GM23248 (cell line): Measurements from ENCODE around the gene JUN. TPM values are rescaled to one million over a fixed set of nuclear protein-coding genes. Genes with fewer than 3 reads are reported as not detected.
A peak's percentile ranks its signal among the peaks of the same experiment; 100 is the strongest.

ENCODE experiments used
- DNase-seq: peaks from one replicate; pipeline ENCODE4 v3.0.0-alpha.2; 2015
- H2AFZ ChIP-seq: fragments of 200-600 bp; sonication (generic); 2 replicates; pipeline ENCODE4 v1.6.1; 2016; ENCODE audit warnings: antibody characterized with exemption
- H3F3A ChIP-seq: fragments of 200-600 bp; sonication (generic); 2 replicates; pipeline ENCODE4 v1.6.1; 2016; ENCODE audit warnings: mild to moderate bottlenecking, antibody characterized with exemption, mixed run types; ENCODE audit not compliant: insufficient read depth
- H3K27ac ChIP-seq: fragments of 200-600 bp; sonication (generic); 2 replicates; pipeline ENCODE4 v1.5.1; 2016; ENCODE audit warnings: mild to moderate bottlenecking
- H3K27me3 ChIP-seq: fragments of 200-600 bp; sonication (generic); replicated peaks from 2 replicates; pipeline ENCODE4 v1.6.1; 2016; ENCODE audit warnings: mild to moderate bottlenecking; ENCODE audit not compliant: insufficient read depth
- H3K36me3 ChIP-seq: fragments of 200-600 bp; sonication (generic); 2 replicates; pipeline ENCODE4 v1.6.1; 2016; ENCODE audit warnings: low read depth, mild to moderate bottlenecking
- H3K4me1 ChIP-seq: fragments of 200-600 bp; sonication (generic); 2 replicates; pipeline ENCODE4 v1.6.1; 2016; ENCODE audit warnings: mild to moderate bottlenecking; ENCODE audit not compliant: insufficient read depth
- H3K4me2 ChIP-seq: fragments of 200-600 bp; sonication (generic); one replicate; pipeline ENCODE4 v1.6.1; 2016; ENCODE audit warnings: mild to moderate bottlenecking; ENCODE audit not compliant: unreplicated experiment
- H3K4me3 ChIP-seq: fragments of 200-600 bp; sonication (generic); 2 replicates; pipeline ENCODE4 v1.5.1; 2016; ENCODE audit warnings: mild to moderate bottlenecking
- H3K79me2 ChIP-seq: fragments of 200-600 bp; sonication (generic); 2 replicates; pipeline ENCODE4 v1.6.1; 2016; ENCODE audit warnings: mild to moderate bottlenecking; ENCODE audit not compliant: insufficient read depth
- H3K9ac ChIP-seq: fragments of 200-600 bp; sonication (generic); 2 replicates; pipeline ENCODE4 v1.6.1; 2016; ENCODE audit warnings: mild to moderate bottlenecking
- H3K9me2 ChIP-seq: fragments of 200-600 bp; sonication (generic); 2 replicates; pipeline ENCODE4 v1.6.1; 2016; ENCODE audit warnings: mixed run types, mild to moderate bottlenecking, moderate library complexity; ENCODE audit not compliant: insufficient read depth
- H3K9me3 ChIP-seq: fragments of 200-600 bp; sonication (generic); one replicate; pipeline ENCODE4 v1.6.1; 2017; ENCODE audit warnings: low read depth
- H4K20me1 ChIP-seq: fragments of 200-600 bp; sonication (generic); 2 replicates; pipeline ENCODE4 v1.6.0; 2016; ENCODE audit not compliant: insufficient read depth
- EZH2 ChIP-seq: fragments of 200-600 bp; sonication (generic); IDR thresholded peaks from 2 replicates; pipeline ENCODE4 v1.6.1; 2018; ENCODE audit warnings: antibody characterized with exemption, mild to moderate bottlenecking; ENCODE audit not compliant: insufficient read depth, poor library complexity, severe bottlenecking
- EZH2phosphoT487 ChIP-seq: fragments of 200-600 bp; sonication (generic); IDR thresholded peaks from 2 replicates; pipeline ENCODE4 v1.6.1; 2018; ENCODE audit warnings: antibody characterized with exemption, moderate library complexity, mild to moderate bottlenecking, low read depth; ENCODE audit not compliant: insufficient read depth
- WGBS, 2 experiments: methylation state at CpG; one replicate each; pipeline ENCODE4 v1.1.6; 2015 to 2017; ENCODE audit warnings: low lambda C conversion rate in 2 of 2, low coverage in 1 of 2; ENCODE audit errors: missing lambda C conversion rate in 2 of 2; 5-methylcytosine and 5-hydroxymethylcytosine counted together
- in situ Hi-C: fragments of 300-500 bp; cut with MboI; formaldehyde crosslinking; loops from 2 replicates; pipeline ENCODE4 v1.15.0; 2020
- polyA plus RNA-seq: library from polyadenylated mRNA; unstranded; fragments of >200 nt; fragmentation: Nextera tagmentation; extraction: Ambion mirVana; gene quantifications from 2 replicates; pipeline ENCODE4 v1.2.1, GENCODE V29; 2016
- total RNA-seq: library from RNA; depleted of rRNA; stranded (reverse); fragments of >200 nt; shearing (Covaris generic); gene quantifications from 2 replicates; pipeline ENCODE4 v1.2.3, GENCODE V29; 2014

The JUN gene
- total and polyA plus RNA-seq, 2 experiments from 2014 or later: 45.3 to 112 TPM

- Histone ChIP-seq H3K9me3 (peaks cover 3% of the 10 kb centered on the region), H3K9me2 (no peaks in the 10 kb centered on the region), H3K4me1 (peaks cover 32% of the 10 kb centered on the region), H3K27me3 (no peaks in the 10 kb centered on the region), H3K4me3 (no peak overlapping the region), H2AFZ (no peak overlapping the region), H3F3A (peaks cover 34% of the 10 kb centered on the region), H3K4me2 (no peak overlapping the region), H4K20me1 (no peaks in the 10 kb centered on the region), H3K9ac (no peak overlapping the region), H3K27ac (no peak overlapping the region), H3K36me3 (peaks cover 5% of the 10 kb centered on the region; the same call in 1 of the 2 replicates), H3K79me2 (no peaks in the 10 kb centered on the region)
- in situ Hi-C loops: no loop called here
- no peak for DNase-seq
- no peak for TF ChIP-seq EZH2phosphoT487
- TF ChIP-seq EZH2: no peak
These were observed 43.5 kb upstream of the JUN start for GRCh38 chr1:58827298-58827697.

GRCh38 chr1:58824753-58825389, 41.0 kb upstream of the JUN start:
- no peak overlapping the region for H3K4me2 ChIP-seq
- no peak overlapping the region for H3K4me3 ChIP-seq
- H3K27ac ChIP-seq: no peak overlapping the region
- H3K9ac ChIP-seq: no peak overlapping the region
- DNase-seq: no peak
- in situ Hi-C loops: no loop called here
- no peaks in the 10 kb centered on the region for H3K79me2 ChIP-seq
- peaks cover 3% of the 10 kb centered on the region for H3K9me3 ChIP-seq
- H3K36me3 ChIP-seq: peaks cover 5% of the 10 kb centered on the region; the same call in 1 of the 2 replicates
- H3F3A ChIP-seq: peaks cover 27% of the 10 kb centered on the region
- H4K20me1 ChIP-seq: no peaks in the 10 kb centered on the region
- no peak overlapping the region for H2AFZ ChIP-seq
- H3K9me2 ChIP-seq: no peaks in the 10 kb centered on the region
- H3K27me3 ChIP-seq: no peaks in the 10 kb centered on the region
- 70 to 71% methylated on average over 5 of the region's 5 CpGs for WGBS, 2 experiments
- peaks cover 22% of the 10 kb centered on the region for H3K4me1 ChIP-seq
- TF ChIP-seq EZH2 (no peak), EZH2phosphoT487 (no peak)

GRCh38 chr1:58823481-58824010, 39.7 kb upstream of the JUN start:
- TF ChIP-seq EZH2 (no peak), EZH2phosphoT487 (no peak)
- peak overlapping the region; percentile 56 for H3K27ac ChIP-seq
- peaks cover 22% of the 10 kb centered on the region for H3K4me1 ChIP-seq
- in situ Hi-C loops: no loop called here
- H2AFZ ChIP-seq: peak overlapping the region; percentile 66
- 40 to 49% methylated on average over 4 of the region's 4 CpGs for WGBS, 2 experiments
- no peaks in the 10 kb centered on the region for H3K27me3 ChIP-seq
- H3K4me2 ChIP-seq: peak overlapping the region; percentile 30
- H3K9me3 ChIP-seq: peaks cover 3% of the 10 kb centered on the region
- H3F3A ChIP-seq: peaks cover 28% of the 10 kb centered on the region
- no peaks in the 10 kb centered on the region for H4K20me1 ChIP-seq
- no peak overlapping the region for H3K4me3 ChIP-seq
- peaks cover 5% of the 10 kb centered on the region; the same call in 1 of the 2 replicates for H3K36me3 ChIP-seq
- DNase-seq: peak; percentile 91
- no peaks in the 10 kb centered on the region for H3K79me2 ChIP-seq
- H3K9me2 ChIP-seq: no peaks in the 10 kb centered on the region
- H3K9ac ChIP-seq: 0 out of 2 replicates have a peak overlapping the region, but pooled peaks have one; percentile 12

DNA sequence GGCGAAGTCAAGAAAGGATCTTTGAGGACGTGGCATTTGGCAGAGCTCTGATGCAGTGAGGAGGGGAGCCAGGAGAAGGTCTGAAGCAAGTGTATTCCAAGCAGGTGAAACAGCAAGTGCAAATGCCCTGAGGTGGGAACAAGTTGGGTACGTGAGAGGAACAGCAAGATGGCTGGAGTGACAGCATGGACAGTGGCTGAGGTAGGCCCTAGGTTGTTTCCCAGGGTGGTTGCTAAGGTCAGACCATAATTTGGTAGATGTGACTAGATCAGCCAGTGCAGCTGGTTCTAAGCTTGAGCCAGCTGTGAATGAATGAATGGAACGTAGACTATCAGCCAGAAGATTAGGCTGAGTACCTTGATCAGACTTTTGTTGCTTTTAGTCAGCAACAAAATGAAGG, 37.5 kb upstream of the JUN start:
- no peak for DNase-seq
- Histone ChIP-seq H3K36me3 (no peaks in the 10 kb centered on the region), H3K9ac (no peak overlapping the region), H3F3A (peaks cover 50% of the 10 kb centered on the region), H3K9me2 (no peaks in the 10 kb centered on the region), H3K79me2 (no peaks in the 10 kb centered on the region), H3K4me3 (no peak overlapping the region), H3K27ac (no peak overlapping the region), H3K27me3 (no peaks in the 10 kb centered on the region), H2AFZ (no peak overlapping the region), H3K4me2 (no peak overlapping the region), H3K9me3 (no peaks in the 10 kb centered on the region), H4K20me1 (no peaks in the 10 kb centered on the region), H3K4me1 (peaks cover 43% of the 10 kb centered on the region)
- 92 to 94% methylated on average over 4 of the region's 4 CpGs for WGBS, 2 experiments
- TF ChIP-seq EZH2phosphoT487: no peak
- no peak for TF ChIP-seq EZH2
- in situ Hi-C loops: no loop called here
